ENCODE data around the gene SREBF2.

- TF ChIP-seq CTCF (conservative IDR thresholded peaks at IDR 0.05 in 1 of 2, IDR thresholded peaks at IDR 0.05 in 1 of 2; ENCODE audit: extremely low read depth in 1 of 2, insufficient read depth in 1 of 2, low read depth in 1 of 2, low read length in 2 of 2): peak; percentile 58 to 63
- TF ChIP-seq EZH2 (IDR thresholded peaks at IDR 0.05; ENCODE audit: borderline replicate concordance, low read length): no peak
Measured at GRCh38 chr22:41822317-41823057, 10.4 kb upstream of the SREBF2 start.

Measured in mammary epithelial cell (primary cell).